IMR-90 (cell line): ENCODE data around the gene RNF133. TPM values are rescaled to one million over a fixed set of nuclear protein-coding genes. Genes with fewer than 3 reads are reported as not detected.

Experiments used
- ATAC-seq: fragments of 200-7000 bp; cut with Tn5 transposase; 2 replicates; pipeline ENCODE4 v1.9.1; 2020; ENCODE audit warnings: low read depth, mild to moderate bottlenecking, moderate library complexity
- BruUV-seq: library from RNA; stranded (reverse); fragments of 400-500 nt; replicated peaks from 2 replicates; lab custom pipeline; 2021; lab: Mats Ljungman, UMichigan
- CTCF ChIA-PET: fragments of 300-600 bp; formaldehyde crosslinking; extraction: SDS; loops from one replicate; lab custom pipeline; 2021; ENCODE audit warnings: antibody characterized with exemption; lab: Yijun Ruan, JAX
- POLR2A ChIA-PET: fragments of 300-600 bp; sonication (Branson Sonifier 250); formaldehyde crosslinking; loops from one replicate; lab custom pipeline; 2022; ENCODE audit warnings: antibody characterized with exemption; ENCODE audit not compliant: unreplicated experiment; lab: Charles Lee
- DNase-seq: peaks from one replicate; pipeline ENCODE4 v3.0.0; 2013
- H2AFZ ChIP-seq: replicated peaks from 2 replicates; pipeline ENCODE3; 2013; ENCODE audit warnings: low read length, mild to moderate bottlenecking; ENCODE audit not compliant: poor library complexity
- H2AK5ac ChIP-seq: 2 replicates; pipeline ENCODE4 v1.6.1; 2013; ENCODE audit warnings: low read depth, low read length, inconsistent platforms
- H2AK9ac ChIP-seq: replicated peaks from 2 replicates; pipeline ENCODE3; 2013; ENCODE audit warnings: mild to moderate bottlenecking, low read depth, low read length, moderate library complexity; ENCODE audit not compliant: poor library complexity
- H2BK120ac ChIP-seq: 2 replicates; pipeline ENCODE4 v1.6.1; 2013; ENCODE audit warnings: low read depth, low read length, inconsistent platforms
- H2BK15ac ChIP-seq: 3 replicates; pipeline ENCODE4 v1.6.1; 2013; ENCODE audit warnings: low read depth, low read length, inconsistent platforms
- H2BK20ac ChIP-seq: 2 replicates; pipeline ENCODE4 v1.6.1; 2013; ENCODE audit warnings: low read depth, mild to moderate bottlenecking, inconsistent platforms, low read length, moderate library complexity
- H2BK5ac ChIP-seq: 2 replicates; pipeline ENCODE4 v1.6.1; 2013; ENCODE audit warnings: mild to moderate bottlenecking, low read depth, low read length, inconsistent platforms; ENCODE audit not compliant: poor library complexity, severe bottlenecking
- H3K14ac ChIP-seq: replicated peaks from 2 replicates; pipeline ENCODE4 v1.6.1; 2013; ENCODE audit warnings: low read depth, low read length, inconsistent platforms
- H3K18ac ChIP-seq: 2 replicates; pipeline ENCODE4 v1.6.1; 2013; ENCODE audit warnings: low read depth, low read length, control low read depth
- H3K23ac ChIP-seq: 2 replicates; pipeline ENCODE4 v1.6.1; 2013; ENCODE audit warnings: low read depth, low read length, inconsistent platforms
- H3K27ac ChIP-seq: 2 replicates; pipeline ENCODE4 v1.5.1; 2013; ENCODE audit warnings: mild to moderate bottlenecking, control low read depth, low read length; ENCODE audit not compliant: insufficient read depth
- H3K27me3 ChIP-seq: 2 replicates; pipeline ENCODE4 v1.6.1; 2013; ENCODE audit warnings: low read length; ENCODE audit not compliant: control insufficient read depth, insufficient read depth
- H3K36me3 ChIP-seq: 2 replicates; pipeline ENCODE4 v1.6.1; 2013; ENCODE audit warnings: low read length, mixed read lengths; ENCODE audit not compliant: control insufficient read depth, insufficient read depth
- H3K4ac ChIP-seq: 2 replicates; pipeline ENCODE4 v1.6.1; 2013; ENCODE audit warnings: low read depth, low read length, inconsistent platforms
- H3K4me1 ChIP-seq: 2 replicates; pipeline ENCODE4 v1.6.1; 2013; ENCODE audit warnings: low read length, mixed read lengths; ENCODE audit not compliant: control insufficient read depth, insufficient read depth
- H3K4me2 ChIP-seq: 2 replicates; pipeline ENCODE4 v1.6.1; 2013; ENCODE audit warnings: low read depth, mild to moderate bottlenecking, control low read depth, low read length, moderate library complexity
- H3K4me3 ChIP-seq: 2 replicates; pipeline ENCODE4 v1.5.1; 2013; ENCODE audit warnings: low read depth, mild to moderate bottlenecking, control low read depth, low read length, moderate library complexity; ENCODE audit not compliant: insufficient read depth
- H3K56ac ChIP-seq: 2 replicates; pipeline ENCODE4 v1.6.1; 2013; ENCODE audit warnings: low read length, inconsistent platforms; ENCODE audit not compliant: insufficient read depth; ENCODE audit errors: extremely low read depth
- H3K79me1 ChIP-seq, 2 experiments: 2 replicates each; pipeline ENCODE4 v1.6.1; 2013; ENCODE audit warnings: low read length in 2 of 2, inconsistent platforms in 1 of 2, low read depth in 1 of 2
- H3K9ac ChIP-seq: 2 replicates; pipeline ENCODE4 v1.6.1; 2013; ENCODE audit warnings: low read depth, low read length, control low read depth
- H3K9me1 ChIP-seq: 2 replicates; pipeline ENCODE4 v1.6.1; 2013; ENCODE audit warnings: low read length, inconsistent platforms; ENCODE audit not compliant: insufficient read depth
- H3K9me3 ChIP-seq: 2 replicates; pipeline ENCODE4 v1.6.1; 2013; ENCODE audit warnings: low read length; ENCODE audit not compliant: control insufficient read depth, insufficient read depth
- H4K20me1 ChIP-seq: 2 replicates; pipeline ENCODE4 v1.6.1; 2013; ENCODE audit warnings: low read length, inconsistent platforms; ENCODE audit not compliant: insufficient read depth
- H4K5ac ChIP-seq: 2 replicates; pipeline ENCODE4 v1.6.1; 2013; ENCODE audit warnings: mild to moderate bottlenecking, low read depth, low read length, control low read depth
- H4K8ac ChIP-seq, 2 experiments: 2 replicates each; pipeline ENCODE4 v1.6.1; 2013; ENCODE audit warnings: low read depth in 2 of 2, low read length in 2 of 2, control low read depth in 1 of 2, inconsistent platforms in 1 of 2
- H4K91ac ChIP-seq: 2 replicates; pipeline ENCODE4 v1.6.1; 2013; ENCODE audit warnings: low read depth, low read length, inconsistent platforms; ENCODE audit not compliant: insufficient read depth
- CEBPB ChIP-seq: IDR thresholded peaks from 2 replicates; pipeline ENCODE4 v1.6.1; 2012; ENCODE audit warnings: low read depth, low read length, improper control_type of control experiment
- CHD1 ChIP-seq: IDR thresholded peaks from 2 replicates; pipeline ENCODE4 v1.6.1; 2012; ENCODE audit warnings: low read depth, low read length, improper control_type of control experiment
- MXI1 ChIP-seq: IDR thresholded peaks from 2 replicates; pipeline ENCODE4 v1.6.1; 2012; ENCODE audit warnings: low read depth, mild to moderate bottlenecking, low read length, moderate library complexity, borderline replicate concordance
- NFE2L2 ChIP-seq: fragments of 150-350 bp; IDR thresholded peaks from 2 replicates; pipeline ENCODE4 v1.6.1; 2016; ENCODE audit warnings: low read depth, mild to moderate bottlenecking, low read length
- POLR2A ChIP-seq: IDR thresholded peaks from 2 replicates; pipeline ENCODE4 v1.6.1; 2012; ENCODE audit warnings: mild to moderate bottlenecking, low read depth, low read length
- RAD21 ChIP-seq: IDR thresholded peaks from 2 replicates; pipeline ENCODE4 v1.6.1; 2012; ENCODE audit warnings: low read length, improper control_type of control experiment
- SMC3 ChIP-seq: fragments of 150-350 bp; IDR thresholded peaks from 2 replicates; pipeline ENCODE4 v1.6.1; 2016; ENCODE audit warnings: low read depth, mild to moderate bottlenecking, antibody characterized with exemption, low read length, moderate library complexity
- WGBS, 2 experiments: methylation state at CpG; one replicate each; pipeline versions ENCODE4 v1.1.5 to v1.1.7; 2013; ENCODE audit warnings: missing lambda C conversion rate in 2 of 2; ENCODE audit not compliant: insufficient read length in 1 of 2; ENCODE audit errors: extremely low coverage in 2 of 2; 5-methylcytosine and 5-hydroxymethylcytosine counted together
- dilution Hi-C: fragments of 300-500 bp; cut with HindIII; formaldehyde crosslinking; loops from one replicate; pipeline ENCODE4 v1.14.3; 2018; ENCODE audit warnings: low sequenced_read_pairs; ENCODE audit not compliant: unreplicated experiment
- in situ Hi-C: fragments of 300-500 bp; cut with MboI; formaldehyde crosslinking; loops from 3 replicates; pipeline ENCODE4 v1.14.3; 2019; ENCODE audit warnings: low sequenced_read_pairs, inconsistent platforms, mixed read lengths
- intact Hi-C: fragments of 100-400 bp; cut with micrococcal nuclease; formaldehyde crosslinking; loops from 2 replicates; pipeline ENCODE4 v1.10.0; 2022
- polyA plus RNA-seq, 3 experiments: library from polyadenylated mRNA; depleted of rRNA; stranded (reverse); fragments of >200 nt; gene quantifications; 2 replicates each; pipeline ENCODE4 v1.2.3, GENCODE V29; 2012; ENCODE audit warnings: low replicate concordance in 1 of 3
- total RNA-seq: library from RNA; depleted of rRNA; stranded (reverse); fragments of >200 nt; gene quantifications from 2 replicates; pipeline ENCODE4 v1.2.3, GENCODE V29; 2012
- TF ChIP-seq, protein P1 (sequence below): fragments of 150-350 bp; IDR thresholded peaks from 2 replicates; pipeline ENCODE4 v1.6.1; 2016; ENCODE audit warnings: low read depth, mild to moderate bottlenecking, low read length, moderate library complexity, borderline replicate concordance
- TF ChIP-seq, protein P2 (sequence below): fragments of 150-350 bp; IDR thresholded peaks from 2 replicates; pipeline ENCODE4 v1.6.1; 2017; ENCODE audit warnings: mild to moderate bottlenecking, antibody characterized with exemption, low read length, low read depth
- TF ChIP-seq, protein P3 (sequence below): conservative IDR thresholded peaks from 2 replicates; pipeline ENCODE4 v1.5.1; 2012; ENCODE audit warnings: mild to moderate bottlenecking, low read depth, low read length, improper control_type of control experiment

RNF133 gene
- total and polyA plus RNA-seq, 2 of the 4 experiments (the other 2 are of a cell fraction), result not detected

- no peak for DNase-seq
Observed at GRCh38 chr7:122748195-122748594, 49.3 kb upstream of the RNF133 start.

More at GRCh38 chr7:122748195-122748594, 49.3 kb upstream of the RNF133 start:
- H3K79me1 ChIP-seq, result no peaks in the 10 kb centered on the region
- no peak overlapping the region for H2AFZ ChIP-seq
- POLR2A ChIA-PET, result no interaction called here
- CTCF ChIA-PET, result no interaction called here
- H4K5ac ChIP-seq, result no peak overlapping the region
- no peak overlapping the region for H2BK5ac ChIP-seq
- no peaks in the 10 kb centered on the region for H3K27me3 ChIP-seq
- H2BK20ac ChIP-seq, result no peak overlapping the region
- H3K4me1 ChIP-seq, result no peaks in the 10 kb centered on the region
- H3K4ac ChIP-seq, result no peak overlapping the region
- no peaks in the 10 kb centered on the region for H3K36me3 ChIP-seq
- no peak overlapping the region for H3K56ac ChIP-seq
- H2BK15ac ChIP-seq, result no peak overlapping the region
- no peak overlapping the region for H2AK5ac ChIP-seq
- TF ChIP-seq NFE2L2 (no peak), SMC3 (no peak), POLR2A (no peak), RAD21 (no peak), MXI1 (no peak), CEBPB (no peak), CHD1 (no peak)
- TF ChIP-seq, protein P1, sequence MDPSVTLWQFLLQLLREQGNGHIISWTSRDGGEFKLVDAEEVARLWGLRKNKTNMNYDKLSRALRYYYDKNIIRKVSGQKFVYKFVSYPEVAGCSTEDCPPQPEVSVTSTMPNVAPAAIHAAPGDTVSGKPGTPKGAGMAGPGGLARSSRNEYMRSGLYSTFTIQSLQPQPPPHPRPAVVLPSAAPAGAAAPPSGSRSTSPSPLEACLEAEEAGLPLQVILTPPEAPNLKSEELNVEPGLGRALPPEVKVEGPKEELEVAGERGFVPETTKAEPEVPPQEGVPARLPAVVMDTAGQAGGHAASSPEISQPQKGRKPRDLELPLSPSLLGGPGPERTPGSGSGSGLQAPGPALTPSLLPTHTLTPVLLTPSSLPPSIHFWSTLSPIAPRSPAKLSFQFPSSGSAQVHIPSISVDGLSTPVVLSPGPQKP, result no peak
- TF ChIP-seq, protein P2, sequence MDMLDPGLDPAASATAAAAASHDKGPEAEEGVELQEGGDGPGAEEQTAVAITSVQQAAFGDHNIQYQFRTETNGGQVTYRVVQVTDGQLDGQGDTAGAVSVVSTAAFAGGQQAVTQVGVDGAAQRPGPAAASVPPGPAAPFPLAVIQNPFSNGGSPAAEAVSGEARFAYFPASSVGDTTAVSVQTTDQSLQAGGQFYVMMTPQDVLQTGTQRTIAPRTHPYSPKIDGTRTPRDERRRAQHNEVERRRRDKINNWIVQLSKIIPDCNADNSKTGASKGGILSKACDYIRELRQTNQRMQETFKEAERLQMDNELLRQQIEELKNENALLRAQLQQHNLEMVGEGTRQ, result no peak
- TF ChIP-seq, protein P3, sequence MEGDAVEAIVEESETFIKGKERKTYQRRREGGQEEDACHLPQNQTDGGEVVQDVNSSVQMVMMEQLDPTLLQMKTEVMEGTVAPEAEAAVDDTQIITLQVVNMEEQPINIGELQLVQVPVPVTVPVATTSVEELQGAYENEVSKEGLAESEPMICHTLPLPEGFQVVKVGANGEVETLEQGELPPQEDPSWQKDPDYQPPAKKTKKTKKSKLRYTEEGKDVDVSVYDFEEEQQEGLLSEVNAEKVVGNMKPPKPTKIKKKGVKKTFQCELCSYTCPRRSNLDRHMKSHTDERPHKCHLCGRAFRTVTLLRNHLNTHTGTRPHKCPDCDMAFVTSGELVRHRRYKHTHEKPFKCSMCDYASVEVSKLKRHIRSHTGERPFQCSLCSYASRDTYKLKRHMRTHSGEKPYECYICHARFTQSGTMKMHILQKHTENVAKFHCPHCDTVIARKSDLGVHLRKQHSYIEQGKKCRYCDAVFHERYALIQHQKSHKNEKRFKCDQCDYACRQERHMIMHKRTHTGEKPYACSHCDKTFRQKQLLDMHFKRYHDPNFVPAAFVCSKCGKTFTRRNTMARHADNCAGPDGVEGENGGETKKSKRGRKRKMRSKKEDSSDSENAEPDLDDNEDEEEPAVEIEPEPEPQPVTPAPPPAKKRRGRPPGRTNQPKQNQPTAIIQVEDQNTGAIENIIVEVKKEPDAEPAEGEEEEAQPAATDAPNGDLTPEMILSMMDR, result no peak
- WGBS, 2 experiments, result no CpG with 5 or more reads among the region's 2 CpGs
- H3K14ac ChIP-seq, result no peak overlapping the region
- no peak overlapping the region for H4K91ac ChIP-seq
- H3K27ac ChIP-seq, result no peak overlapping the region
- H3K4me3 ChIP-seq, result no peak overlapping the region
- H2AK9ac ChIP-seq, result no peak overlapping the region
- no peaks in the 10 kb centered on the region for H4K20me1 ChIP-seq
- H4K8ac ChIP-seq, result no peak overlapping the region
- dilution Hi-C loops, result no loop called here
- no peaks in the 10 kb centered on the region for H3K9me1 ChIP-seq
- no peak overlapping the region for H3K9ac ChIP-seq
- no peak overlapping the region for H3K18ac ChIP-seq
- no peaks in the 10 kb centered on the region; the same call in 1 of the 2 replicates for H3K9me3 ChIP-seq
- ATAC-seq, result no peak
- H3K23ac ChIP-seq, result no peak overlapping the region
- no peak overlapping the region for H3K4me2 ChIP-seq
- in situ Hi-C loops, result no loop called here
- BruUV-seq, result no TSS peak
- H2BK120ac ChIP-seq, result no peak overlapping the region
- intact Hi-C loops, result no loop called here
